HG03135 (cell line): ENCODE results near the gene EPHB2.

Source experiments
- ATAC-seq: cut with Tn5 transposase; IDR thresholded peaks from one replicate; pipeline ENCODE4 v1.9.1; 2021; ENCODE audit warnings: mild to moderate bottlenecking, moderate library complexity; ENCODE audit not compliant: unreplicated experiment

Gene EPHB2

GRCh38 chr1:22777388-22778057, 66.9 kb downstream of the EPHB2 start:
- ATAC-seq: no peak

GRCh38 chr1:22778408-22778807, 67.8 kb downstream of the EPHB2 start:
- ATAC-seq: no peak

GRCh38 chr1:22778862-22779520, 68.4 kb downstream of the EPHB2 start:
- no peak for ATAC-seq

GRCh38 chr1:22780696-22781095, 70.1 kb downstream of the EPHB2 start:
- no peak for ATAC-seq

- ATAC-seq: no peak
These were observed 70.8 kb downstream of the EPHB2 start for GRCh38 chr1:22781483-22781882.

- no peak for ATAC-seq
These were observed 71.8 kb downstream of the EPHB2 start for GRCh38 chr1:22782406-22782805.

- ATAC-seq: no peak
These were observed 73.7 kb downstream of the EPHB2 start for GRCh38 chr1:22784317-22784716.

- ATAC-seq: no peak
These were observed 74.1 kb downstream of the EPHB2 start for GRCh38 chr1:22784737-22785136.

GRCh38 chr1:22786101-22786500, 75.5 kb downstream of the EPHB2 start:
- no peak for ATAC-seq

GRCh38 chr1:22786719-22787489, 76.3 kb downstream of the EPHB2 start:
- no peak for ATAC-seq

- ATAC-seq: no peak
These were observed 77.0 kb downstream of the EPHB2 start for GRCh38 chr1:22787636-22788035.

GRCh38 chr1:22788254-22788661, 77.6 kb downstream of the EPHB2 start:
- ATAC-seq: no peak

GRCh38 chr1:22789356-22789994, 78.8 kb downstream of the EPHB2 start:
- no peak for ATAC-seq

- ATAC-seq: no peak
These were observed 79.8 kb downstream of the EPHB2 start for GRCh38 chr1:22790232-22791008.

- no peak for ATAC-seq
These were observed 81.2 kb downstream of the EPHB2 start for GRCh38 chr1:22791831-22792347.

GRCh38 chr1:22792396-22793160, 81.9 kb downstream of the EPHB2 start:
- no peak for ATAC-seq

- ATAC-seq: no peak
These were observed 83.0 kb downstream of the EPHB2 start for GRCh38 chr1:22793647-22794046.

- no peak for ATAC-seq
These were observed 84.2 kb downstream of the EPHB2 start for GRCh38 chr1:22794647-22795365.

GRCh38 chr1:22795366-22795714, 84.7 kb downstream of the EPHB2 start:
- no peak for ATAC-seq
